ENCODE measurements around the gene MVD. TPM values are rescaled to one million over a fixed set of nuclear protein-coding genes. Genes with fewer than 3 reads are reported as not detected.
A peak's percentile ranks its signal among the peaks of the same experiment; 100 is the strongest.

Gene MVD
- total RNA-seq, 4 donors from 2014 or later, result 20.7 to 52.5 (median 43.2) TPM

- intact Hi-C loops (cut with DNase I), result loop anchor here (10.0 kb wide), 2 partner anchors 75 to 205 kb away; partner anchors contain the start of gene ZC3H18
- Histone ChIP-seq H3K36me3 (no peaks in the 10 kb centered on the region), H3K4me3 (replicated peaks in 1 of 3) (peak overlapping the region; percentile 66 to 70 (median 68)), H3K4me1 (peaks cover 17 to 19% of the 10 kb centered on the region in 2 donors), H3K27ac (peak overlapping the region; percentile 16 to 83 (median 73)), H3K9me3 (no peaks in the 10 kb centered on the region), H3K27me3 (no peaks in the 10 kb centered on the region)
- 33 to 80% methylated on average over 3 to 14 of the region's 37 CpGs for WGBS, 2 donors
- DNase-seq, result peak; percentile 32 to 34
- TF ChIP-seq CTCF (IDR thresholded peaks at IDR 0.05), result no peak
- TF ChIP-seq POLR2A (IDR thresholded peaks at IDR 0.05), result no peak
These were observed 12.8 kb downstream of the MVD start for GRCh38 chr16:88649924-88650748.

- peaks cover 17 to 19% of the 10 kb centered on the region in 2 donors for H3K4me1 ChIP-seq
- no peaks in the 10 kb centered on the region for H3K36me3 ChIP-seq
- intact Hi-C loops (cut with DNase I), result no loop called here
- no peak overlapping the region for H3K27ac ChIP-seq
- TF ChIP-seq POLR2A (IDR thresholded peaks at IDR 0.05) (no peak), CTCF (IDR thresholded peaks at IDR 0.05) (no peak)
- no peaks in the 10 kb centered on the region for H3K9me3 ChIP-seq
- DNase-seq, result no peak
- H3K27me3 ChIP-seq, result no peaks in the 10 kb centered on the region
- H3K4me3 ChIP-seq (replicated peaks in 1 of 3), result peak overlapping the region in 1 of 3 donors; percentile 70
- 78 to 82% methylated on average over 16 to 20 of the region's 20 CpGs for WGBS, 2 donors
These were observed 13.5 kb downstream of the MVD start for GRCh38 chr16:88649195-88649923.

GRCh38 chr16:88647178-88648070, 15.5 kb downstream of the MVD start:
- H3K27ac ChIP-seq, result no peak overlapping the region
- intact Hi-C loops (cut with DNase I), result no loop called here
- no peak for TF ChIP-seq CTCF (IDR thresholded peaks at IDR 0.05)
- no peak for TF ChIP-seq POLR2A (IDR thresholded peaks at IDR 0.05)
- WGBS, 2 donors, result 92 to 93% methylated on average over 5 to 13 of the region's 22 CpGs
- no peaks in the 10 kb centered on the region for H3K27me3 ChIP-seq
- H3K36me3 ChIP-seq, result no peaks in the 10 kb centered on the region
- no peak overlapping the region for H3K4me3 ChIP-seq (replicated peaks in 1 of 3)
- no peaks in the 10 kb centered on the region for H3K9me3 ChIP-seq
- peaks cover 17 to 19% of the 10 kb centered on the region in 2 donors for H3K4me1 ChIP-seq
- no peak for DNase-seq

GRCh38 chr16:88646345-88647034, 16.4 kb downstream of the MVD start:
- no peaks in the 10 kb centered on the region for H3K27me3 ChIP-seq
- no peak overlapping the region for H3K27ac ChIP-seq
- intact Hi-C loops (cut with DNase I), result no loop called here
- 83 to 91% methylated on average over 13 to 28 of the region's 28 CpGs for WGBS, 2 donors
- TF ChIP-seq CTCF (IDR thresholded peaks at IDR 0.05), result no peak
- TF ChIP-seq POLR2A (IDR thresholded peaks at IDR 0.05), result no peak
- peaks cover 12 to 13% of the 10 kb centered on the region in 2 donors for H3K4me1 ChIP-seq
- no peaks in the 10 kb centered on the region for H3K36me3 ChIP-seq
- no peak overlapping the region for H3K4me3 ChIP-seq (replicated peaks in 1 of 3)
- DNase-seq, result no peak
- H3K9me3 ChIP-seq, result no peaks in the 10 kb centered on the region

Measured in thyroid gland (tissue), 4 donors.